ENCODE results near the gene CELF4. TPM values are rescaled to one million over a fixed set of nuclear protein-coding genes. Genes with fewer than 3 reads are reported as not detected.

Gene CELF4
- total RNA-seq, 6 donors from 2014 or later, result 0.15 to 1.4 (median 0.81) TPM; not detected in 1

DNA sequence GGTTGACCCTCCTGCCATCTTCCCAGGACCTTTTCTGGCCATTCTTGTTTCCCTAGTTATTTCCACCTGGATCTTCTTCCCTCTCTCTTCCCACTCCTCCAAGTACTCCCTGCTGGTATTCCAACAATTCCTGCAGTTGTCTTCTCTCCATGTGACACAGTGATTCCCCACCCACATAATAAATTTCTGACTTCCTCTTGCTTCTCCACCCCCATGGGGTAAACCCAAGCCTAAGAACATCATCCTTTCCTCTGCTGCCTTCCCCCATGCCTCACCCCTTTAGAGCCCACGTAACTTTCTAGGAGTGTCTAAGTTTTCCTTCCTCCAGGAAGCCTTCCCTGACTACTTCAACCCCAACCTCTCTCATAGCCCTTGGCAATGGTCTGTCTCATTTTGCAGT is 72.6 kb downstream of the CELF4 start:
- no peak for TF ChIP-seq POLR2A (IDR thresholded peaks at IDR 0.05)
- no peak for TF ChIP-seq EP300 (IDR thresholded peaks at IDR 0.05)
- no peak for TF ChIP-seq POLR2AphosphoS5 (IDR thresholded peaks at IDR 0.05)
- TF ChIP-seq, protein P1, sequence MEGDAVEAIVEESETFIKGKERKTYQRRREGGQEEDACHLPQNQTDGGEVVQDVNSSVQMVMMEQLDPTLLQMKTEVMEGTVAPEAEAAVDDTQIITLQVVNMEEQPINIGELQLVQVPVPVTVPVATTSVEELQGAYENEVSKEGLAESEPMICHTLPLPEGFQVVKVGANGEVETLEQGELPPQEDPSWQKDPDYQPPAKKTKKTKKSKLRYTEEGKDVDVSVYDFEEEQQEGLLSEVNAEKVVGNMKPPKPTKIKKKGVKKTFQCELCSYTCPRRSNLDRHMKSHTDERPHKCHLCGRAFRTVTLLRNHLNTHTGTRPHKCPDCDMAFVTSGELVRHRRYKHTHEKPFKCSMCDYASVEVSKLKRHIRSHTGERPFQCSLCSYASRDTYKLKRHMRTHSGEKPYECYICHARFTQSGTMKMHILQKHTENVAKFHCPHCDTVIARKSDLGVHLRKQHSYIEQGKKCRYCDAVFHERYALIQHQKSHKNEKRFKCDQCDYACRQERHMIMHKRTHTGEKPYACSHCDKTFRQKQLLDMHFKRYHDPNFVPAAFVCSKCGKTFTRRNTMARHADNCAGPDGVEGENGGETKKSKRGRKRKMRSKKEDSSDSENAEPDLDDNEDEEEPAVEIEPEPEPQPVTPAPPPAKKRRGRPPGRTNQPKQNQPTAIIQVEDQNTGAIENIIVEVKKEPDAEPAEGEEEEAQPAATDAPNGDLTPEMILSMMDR (IDR thresholded peaks at IDR 0.05), result no peak
- ATAC-seq (ENCODE audit: low FRiP score in 2 of 2), result no peak

DNA sequence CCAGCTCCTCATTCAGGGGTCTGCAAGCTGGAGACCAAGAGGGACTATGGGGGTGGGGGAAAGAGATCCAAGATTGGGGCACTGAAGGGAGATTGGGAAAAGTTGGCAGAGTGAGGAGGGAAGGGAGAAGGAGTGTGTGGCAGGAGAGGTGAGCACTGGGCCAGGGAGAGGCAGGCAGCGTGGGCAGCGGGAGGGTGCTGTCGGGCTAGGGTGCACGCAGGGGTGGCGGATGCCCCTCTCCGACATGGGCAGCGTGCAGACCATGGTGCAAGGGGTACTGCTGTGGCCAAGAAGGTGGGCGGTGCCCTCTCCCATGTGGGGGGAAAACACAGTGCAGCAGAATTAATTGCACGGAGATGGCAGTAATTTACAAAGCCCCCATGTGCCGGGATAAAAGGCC is 74.1 kb downstream of the CELF4 start:
- no peak for TF ChIP-seq POLR2AphosphoS5 (IDR thresholded peaks at IDR 0.05)
- TF ChIP-seq, protein P1 (IDR thresholded peaks at IDR 0.05), result no peak
- no peak for TF ChIP-seq POLR2A (IDR thresholded peaks at IDR 0.05)
- no peak for TF ChIP-seq EP300 (IDR thresholded peaks at IDR 0.05)
- no peaks in the 10 kb centered on the region for H3K36me3 ChIP-seq
- DNase-seq, result no peak
- no peaks in the 10 kb centered on the region for H3K9me3 ChIP-seq
- H3K4me1 ChIP-seq, result no peaks in the 10 kb centered on the region
- WGBS, 2 donors, result 59 to 60% methylated on average over 10 of the region's 10 CpGs
- peaks cover 0 to 9% (median 0%) of the 10 kb centered on the region in 4 donors for H3K27me3 ChIP-seq
- H3K4me3 ChIP-seq, result no peak overlapping the region
- ATAC-seq (ENCODE audit: low FRiP score in 2 of 2), result no peak
- no peak overlapping the region for H3K27ac ChIP-seq

More for the DNA sequence above, 72.6 kb downstream of the CELF4 start:
- H3K4me3 ChIP-seq, result no peak overlapping the region
- no peaks in the 10 kb centered on the region for H3K4me1 ChIP-seq
- 35 to 61% methylated on average over 1 of the region's 1 CpG for WGBS, 2 donors
- H3K27me3 ChIP-seq, result peaks cover 0 to 4% (median 0%) of the 10 kb centered on the region in 4 donors
- no peaks in the 10 kb centered on the region for H3K9me3 ChIP-seq
- H3K27ac ChIP-seq, result no peak overlapping the region
- DNase-seq, result no peak
- no peaks in the 10 kb centered on the region for H3K36me3 ChIP-seq

DNA sequence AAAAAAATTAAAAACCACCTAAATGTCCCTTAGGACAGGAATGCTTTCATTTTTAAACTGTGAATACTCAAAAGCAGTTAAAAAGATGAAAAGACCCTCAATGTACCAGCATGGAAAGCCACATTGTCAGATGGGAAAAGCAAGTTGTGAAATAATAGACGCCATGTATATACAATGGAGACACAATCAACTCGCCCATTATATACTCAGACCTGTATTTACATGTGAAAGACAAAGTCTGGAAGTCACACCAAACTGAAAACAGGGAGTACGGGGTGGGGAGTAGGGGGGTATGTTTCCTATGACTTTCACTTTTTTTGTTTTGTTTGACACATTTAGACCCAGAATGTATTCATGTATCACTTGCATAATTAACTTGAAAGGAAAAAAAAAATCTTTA is 75.6 kb downstream of the CELF4 start:
- Histone ChIP-seq H3K4me3 (no peak overlapping the region), H3K27me3 (peaks cover 0 to 20% (median 4%) of the 10 kb centered on the region in 4 donors), H3K9me3 (no peaks in the 10 kb centered on the region), H3K4me1 (peaks cover 6 to 8% (median 7%) of the 10 kb centered on the region in 4 donors), H3K36me3 (no peaks in the 10 kb centered on the region), H3K27ac (no peak overlapping the region)
- DNase-seq (no peak), ATAC-seq (ENCODE audit: low FRiP score in 2 of 2) (no peak)
- TF ChIP-seq POLR2A (IDR thresholded peaks at IDR 0.05) (no peak), POLR2AphosphoS5 (IDR thresholded peaks at IDR 0.05) (no peak), EP300 (IDR thresholded peaks at IDR 0.05) (no peak)
- TF ChIP-seq, protein P1 (IDR thresholded peaks at IDR 0.05), result no peak
- 55 to 59% methylated on average over 3 of the region's 3 CpGs for WGBS, 2 donors

DNA sequence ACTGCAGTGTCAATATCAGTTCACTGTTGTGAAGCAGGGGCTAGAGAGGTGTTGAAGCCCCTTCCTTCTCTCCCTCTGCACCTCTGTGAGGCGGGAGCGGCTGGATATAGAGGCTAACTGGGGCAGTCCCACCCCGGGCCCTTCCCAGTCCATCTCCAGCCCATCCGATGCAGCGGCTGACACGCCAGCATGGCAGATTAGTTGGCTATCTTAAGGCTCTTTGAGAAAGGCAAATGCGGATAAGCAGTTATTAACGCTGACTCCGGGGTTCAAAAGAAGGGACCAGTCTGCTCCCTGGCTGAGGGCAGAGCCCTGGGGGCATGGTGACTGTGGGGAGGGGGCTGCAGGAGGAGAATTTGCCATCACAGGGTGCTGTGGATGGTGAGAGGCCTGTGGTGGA is 76.6 kb downstream of the CELF4 start:
- DNase-seq, result no peak
- 81 to 86% methylated on average over 9 of the region's 9 CpGs for WGBS, 2 donors
- TF ChIP-seq POLR2A (IDR thresholded peaks at IDR 0.05) (no peak), POLR2AphosphoS5 (IDR thresholded peaks at IDR 0.05) (no peak), EP300 (IDR thresholded peaks at IDR 0.05) (no peak)
- TF ChIP-seq, protein P1 (IDR thresholded peaks at IDR 0.05), result no peak
- H3K4me3 ChIP-seq, result no peak overlapping the region
- H3K27ac ChIP-seq, result no peak overlapping the region
- ATAC-seq (ENCODE audit: low FRiP score in 2 of 2), result no peak
- H3K36me3 ChIP-seq, result no peaks in the 10 kb centered on the region
- H3K4me1 ChIP-seq, result peaks cover 6 to 11% (median 7%) of the 10 kb centered on the region in 4 donors
- no peaks in the 10 kb centered on the region for H3K9me3 ChIP-seq
- peaks cover 0 to 25% (median 6%) of the 10 kb centered on the region in 4 donors for H3K27me3 ChIP-seq

DNA sequence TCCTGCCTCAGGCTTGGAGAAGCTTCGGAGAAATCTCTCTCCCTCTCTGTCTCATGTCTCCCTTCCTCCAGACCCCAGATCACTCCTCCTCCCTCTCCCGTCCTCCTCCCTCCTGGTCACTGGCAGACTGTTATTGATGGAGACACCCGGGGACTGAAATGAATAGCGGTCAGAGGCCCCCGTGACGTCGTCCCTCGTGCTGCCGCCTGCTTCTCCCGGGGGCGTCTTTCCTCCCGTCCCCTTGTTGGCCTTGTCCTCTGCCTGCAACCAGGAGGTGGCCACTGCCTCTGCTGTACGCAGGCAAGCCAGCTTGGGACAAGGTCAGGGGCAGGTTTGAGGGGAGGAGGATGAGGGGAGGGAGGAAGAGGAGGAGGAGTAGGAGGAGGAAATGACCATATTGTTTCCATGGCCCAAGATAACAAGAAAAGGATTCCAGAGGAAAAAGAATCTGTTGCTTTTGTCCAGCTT is 78.2 kb downstream of the CELF4 start:
- Histone ChIP-seq H3K27me3 (peaks cover 0 to 25% (median 6%) of the 10 kb centered on the region in 4 donors), H3K4me1 (peaks cover 6 to 11% (median 7%) of the 10 kb centered on the region in 4 donors), H3K4me3 (no peak overlapping the region), H3K27ac (no peak overlapping the region), H3K36me3 (no peaks in the 10 kb centered on the region), H3K9me3 (no peaks in the 10 kb centered on the region)
- ATAC-seq (ENCODE audit: low FRiP score in 2 of 2) (no peak), DNase-seq (no peak)
- WGBS, 2 donors, result 10 to 17% methylated on average over 13 of the region's 13 CpGs
- TF ChIP-seq, protein P1 (IDR thresholded peaks at IDR 0.05), result no peak
- TF ChIP-seq POLR2A (IDR thresholded peaks at IDR 0.05) (no peak), EP300 (IDR thresholded peaks at IDR 0.05) (no peak), POLR2AphosphoS5 (IDR thresholded peaks at IDR 0.05) (no peak)

All from upper lobe of left lung (tissue), 6 donors.